Measurements from ENCODE around the gene AQP12A.

GRCh38 chr2:240737958-240738357, 46.3 kb downstream of the AQP12A start:
- TF ChIP-seq CTCF (IDR thresholded peaks at IDR 0.05) (no peak), POLR2A (IDR thresholded peaks at IDR 0.05) (no peak)

Data from thyroid gland (tissue), 4 donors.